Ishikawa (cell line): ENCODE data around the gene FCF1.

ENCODE experiments used
- CEBPB ChIP-seq: IDR thresholded peaks from 2 replicates; pipeline ENCODE4 v1.6.1; 2012
- CREB1 ChIP-seq: IDR thresholded peaks from 2 replicates; pipeline ENCODE4 v1.6.1; 2012; ENCODE audit warnings: low read depth
- EGR1 ChIP-seq: IDR thresholded peaks from 2 replicates; pipeline ENCODE4 v1.6.1; 2012
- EP300 ChIP-seq: IDR thresholded peaks from 2 replicates; pipeline ENCODE4 v1.6.1; 2012; ENCODE audit warnings: borderline replicate concordance
- FOXM1 ChIP-seq: IDR thresholded peaks from 2 replicates; pipeline ENCODE4 v1.6.1; 2012; ENCODE audit warnings: low read depth, borderline replicate concordance
- MAX ChIP-seq: IDR thresholded peaks from 2 replicates; pipeline ENCODE4 v1.6.1; 2012
- NFIC ChIP-seq: IDR thresholded peaks from 2 replicates; pipeline ENCODE4 v1.6.1; 2012
- RAD21 ChIP-seq: IDR thresholded peaks from 2 replicates; pipeline ENCODE4 v1.6.1; 2012; ENCODE audit warnings: low read depth
- REST ChIP-seq: IDR thresholded peaks from 2 replicates; pipeline ENCODE4 v1.6.1; 2012; ENCODE audit warnings: low read depth, mild to moderate bottlenecking
- TAF1 ChIP-seq: IDR thresholded peaks from 2 replicates; pipeline ENCODE4 v1.6.1; 2012; ENCODE audit warnings: low read depth, mild to moderate bottlenecking
- TCF12 ChIP-seq: IDR thresholded peaks from 2 replicates; pipeline ENCODE4 v1.6.1; 2012; ENCODE audit warnings: low read depth
- TEAD4 ChIP-seq: IDR thresholded peaks from 2 replicates; pipeline ENCODE4 v1.6.1; 2012
- USF1 ChIP-seq: IDR thresholded peaks from 2 replicates; pipeline ENCODE4 v1.6.1; 2012
- YY1 ChIP-seq: IDR thresholded peaks from 2 replicates; pipeline ENCODE4 v1.6.1; 2012; ENCODE audit warnings: low read depth
- ZBTB7A ChIP-seq: IDR thresholded peaks from 2 replicates; pipeline ENCODE4 v1.6.1; 2012; ENCODE audit warnings: low read depth

FCF1 gene

GRCh38 chr14:74720526-74720925 lies 7.6 kb downstream of the FCF1 start:
- TF ChIP-seq TCF12, result no peak
- TF ChIP-seq RAD21, result no peak
- no peak for TF ChIP-seq FOXM1
- no peak for TF ChIP-seq YY1
- no peak for TF ChIP-seq TAF1

- TF ChIP-seq NFIC (no peak), CREB1 (no peak), REST (no peak), USF1 (no peak), MAX (no peak), TAF1 (no peak), CEBPB (no peak), ZBTB7A (no peak), FOXM1 (no peak), YY1 (no peak), RAD21 (no peak), TCF12 (no peak), TEAD4 (no peak)
These were observed 10.2 kb downstream of the FCF1 start for GRCh38 chr14:74723134-74723533.

- no peak for TF ChIP-seq MAX
- no peak for TF ChIP-seq RAD21
- no peak for TF ChIP-seq TCF12
- TF ChIP-seq EP300, result no peak
- no peak for TF ChIP-seq FOXM1
- TF ChIP-seq TAF1, result no peak
- TF ChIP-seq CEBPB, result no peak
These were observed 19.4 kb downstream of the FCF1 start for GRCh38 chr14:74732387-74732786.

GRCh38 chr14:74733221-74733620 lies 20.3 kb downstream of the FCF1 start:
- no peak for TF ChIP-seq YY1
- TF ChIP-seq TCF12, result no peak
- TF ChIP-seq FOXM1, result no peak
- no peak for TF ChIP-seq EGR1
- TF ChIP-seq ZBTB7A, result no peak
- TF ChIP-seq MAX, result no peak
- TF ChIP-seq TEAD4, result no peak
- no peak for TF ChIP-seq USF1
- no peak for TF ChIP-seq REST
- no peak for TF ChIP-seq TAF1
- no peak for TF ChIP-seq EP300
- no peak for TF ChIP-seq RAD21
- no peak for TF ChIP-seq CREB1
- TF ChIP-seq NFIC, result no peak
- TF ChIP-seq CEBPB, result no peak

- TF ChIP-seq TCF12, result no peak
- no peak for TF ChIP-seq TEAD4
- TF ChIP-seq CREB1, result no peak
- no peak for TF ChIP-seq RAD21
These were observed 22.2 kb downstream of the FCF1 start for GRCh38 chr14:74735125-74735524.

- no peak for TF ChIP-seq EGR1
- no peak for TF ChIP-seq CEBPB
- TF ChIP-seq CREB1, result no peak
- no peak for TF ChIP-seq EP300
- no peak for TF ChIP-seq NFIC
- TF ChIP-seq TCF12, result no peak
- TF ChIP-seq MAX, result no peak
These were observed 24.9 kb downstream of the FCF1 start for GRCh38 chr14:74737753-74738325.
